K562 (cell line): ENCODE measurements around the gene SPINT2. TPM values are rescaled to one million over a fixed set of nuclear protein-coding genes. Genes with fewer than 3 reads are reported as not detected.
A peak's percentile ranks its signal among the peaks of the same experiment; 100 is the strongest.

ENCODE experiments used
- ATAC-seq: fragments of 200-7000 bp; cut with Tn5 transposase; 3 replicates; pipeline ENCODE4 v1.9.1; 2020; ENCODE audit warnings: moderate library complexity
- BruUV-seq: library from RNA; stranded (reverse); fragments of 400-500 nt; replicated peaks from 2 replicates; lab custom pipeline; 2021; lab: Mats Ljungman, UMichigan
- CTCF ChIA-PET: fragments of 300-600 bp; formaldehyde crosslinking; extraction: SDS; loops from one replicate; lab custom pipeline; 2021; ENCODE audit warnings: low intra/inter-chr PET ratio; lab: Yijun Ruan, JAX
- POLR2A ChIA-PET: fragments of 300-600, 350-650 bp; sonication (Branson Sonifier 250); formaldehyde crosslinking; extraction: SDS; loops from one replicate; lab custom pipeline; 2021; ENCODE audit warnings: antibody characterized with exemption, inconsistent platforms; lab: Yijun Ruan, JAX
- DNase-seq, 4 experiments: peaks; one replicate each; pipeline versions ENCODE4 v3.0.0 to v3.0.0-alpha.2; 2011 to 2018; ENCODE audit warnings: low spot score in 3 of 4, mixed read lengths in 3 of 4; ENCODE audit errors: extremely low read depth in 1 of 4
- FAIRE-seq: peaks from 2 replicates; lab custom pipeline; 2011; peaks lifted over from hg19 to GRCh38; lab: Jason Lieb, UNC
- H2AFZ ChIP-seq: 2 replicates; pipeline ENCODE4 v1.6.0; 2011; ENCODE audit warnings: low read depth, low read length, control low read depth, inconsistent platforms
- H3K27ac ChIP-seq: fragments of 200-600 bp; 3 replicates; pipeline ENCODE4 v1.8.0; 2011; ENCODE audit warnings: low read depth, mild to moderate bottlenecking, control low read depth, inconsistent platforms, low read length, moderate library complexity, mixed read lengths; ENCODE audit errors: extremely low read depth
- H3K27me3 ChIP-seq, 2 experiments: fragments of 300-600 bp in 1 of 2; 2 replicates in 1 of 2; 3 replicates in 1 of 2; pipeline versions ENCODE4 v1.6.0 to v1.8.0; 2011; ENCODE audit warnings: inconsistent platforms in 2 of 2, low read length in 2 of 2, mild to moderate bottlenecking in 1 of 2, mixed read lengths in 1 of 2, moderate library complexity in 1 of 2; ENCODE audit not compliant: control insufficient read depth in 2 of 2, insufficient read depth in 2 of 2
- H3K36me3 ChIP-seq: fragments of 300-600 bp; 3 replicates; pipeline ENCODE4 v1.8.0; 2011; ENCODE audit warnings: mild to moderate bottlenecking, low read length, inconsistent platforms; ENCODE audit not compliant: control insufficient read depth, insufficient read depth
- H3K4me1 ChIP-seq, 2 experiments: fragments of 200-600 bp in 1 of 2; replicated peaks in 1 of 2; 2 replicates in 1 of 2; 3 replicates in 1 of 2; pipeline versions ENCODE4 v1.5.1 to v1.8.0; 2011; ENCODE audit warnings: inconsistent platforms in 2 of 2, low read length in 2 of 2, mild to moderate bottlenecking in 1 of 2, mixed read lengths in 1 of 2, moderate library complexity in 1 of 2; ENCODE audit not compliant: control insufficient read depth in 2 of 2, insufficient read depth in 2 of 2
- H3K4me2 ChIP-seq: 2 replicates; pipeline ENCODE4 v1.6.1; 2011; ENCODE audit warnings: low read length, control low read depth, inconsistent platforms, mixed read lengths; ENCODE audit not compliant: insufficient read depth
- H3K4me3 ChIP-seq: fragments of 200-600 bp; sonication (generic), shearing (Covaris generic); 2 replicates; pipeline ENCODE4 v1.5.1; 2016; ENCODE audit warnings: control low read depth, inconsistent platforms
- H3K79me2 ChIP-seq: fragments of 200-600 bp; 3 replicates; pipeline ENCODE4 v1.8.0; 2011; ENCODE audit warnings: low read length, inconsistent platforms; ENCODE audit not compliant: control insufficient read depth, insufficient read depth
- H3K9ac ChIP-seq, 2 experiments: 2 replicates each; pipeline versions ENCODE4 v1.6.0 to v1.6.1; 2011; ENCODE audit warnings: low read depth in 2 of 2, low read length in 2 of 2, control low read depth in 1 of 2, inconsistent platforms in 1 of 2, mild to moderate bottlenecking in 1 of 2, mixed read lengths in 1 of 2; ENCODE audit not compliant: insufficient read depth in 1 of 2
- H3K9me1 ChIP-seq: one replicate; pipeline ENCODE4 v1.6.0; 2011; ENCODE audit warnings: inconsistent platforms, mild to moderate bottlenecking, low read length, moderate library complexity; ENCODE audit not compliant: control insufficient read depth, insufficient read depth
- H3K9me3 ChIP-seq: replicated peaks from 2 replicates; pipeline ENCODE4 v1.5.1; 2011; ENCODE audit warnings: low read depth, low read length, inconsistent platforms; ENCODE audit not compliant: control insufficient read depth, insufficient read depth
- H4K20me1 ChIP-seq: replicated peaks from 2 replicates; pipeline ENCODE4 v1.6.1; 2011; ENCODE audit warnings: low read length, inconsistent platforms, mixed read lengths; ENCODE audit not compliant: control insufficient read depth, insufficient read depth
- CC2D1A ChIP-seq: fragments of 450-650 bp; IDR thresholded peaks from 2 replicates; pipeline ENCODE4 v1.6.1; 2017; ENCODE audit warnings: mild to moderate bottlenecking
- GMEB1 ChIP-seq: fragments of 250-450 bp; sonication (Bioruptor Pico); IDR thresholded peaks from 2 replicates; pipeline ENCODE4 v1.4.0; 2020; ENCODE audit warnings: mild to moderate bottlenecking
- HDAC2 ChIP-seq: fragments of 450-650 bp; IDR thresholded peaks from 2 replicates; pipeline ENCODE4 v1.6.1; 2016; ENCODE audit warnings: mild to moderate bottlenecking
- KHSRP ChIP-seq: fragments of 450-650 bp; IDR thresholded peaks from 2 replicates; pipeline ENCODE4 v1.6.1; 2017
- KLF6 ChIP-seq: fragments of 250-450 bp; sonication (Bioruptor Pico); IDR thresholded peaks from 2 replicates; pipeline ENCODE4 v1.4.0; 2020; ENCODE audit warnings: mild to moderate bottlenecking, moderate library complexity, borderline replicate concordance
- MEF2A ChIP-seq: IDR thresholded peaks from 2 replicates; pipeline ENCODE4 v1.6.1; 2011; ENCODE audit warnings: low read depth, mild to moderate bottlenecking, low read length, moderate library complexity; ENCODE audit not compliant: control insufficient read depth
- NFIX ChIP-seq: fragments of 250-450 bp; sonication (Bioruptor Pico); IDR thresholded peaks from 2 replicates; pipeline ENCODE4 v1.4.0; 2020; ENCODE audit warnings: low read depth, mild to moderate bottlenecking, moderate library complexity
- PHF20 ChIP-seq: fragments of 450-650 bp; IDR thresholded peaks from 2 replicates; pipeline ENCODE4 v1.6.1; 2018; ENCODE audit not compliant: partially characterized antibody
- RB1 ChIP-seq: fragments of 450-650 bp; IDR thresholded peaks from 2 replicates; pipeline ENCODE4 v1.6.1; 2017; ENCODE audit warnings: low read depth, mild to moderate bottlenecking
- RBM15 ChIP-seq: fragments of 200-400 bp; formaldehyde crosslinking; IDR thresholded peaks from 2 replicates; pipeline ENCODE4 v1.6.1; 2018; ENCODE audit warnings: mild to moderate bottlenecking, low read length, moderate library complexity; ENCODE audit not compliant: insufficient read depth
- RBM22 ChIP-seq: fragments of 200-400 bp; formaldehyde crosslinking; IDR thresholded peaks from 2 replicates; pipeline ENCODE4 v1.6.1; 2018; ENCODE audit warnings: low read length, low read depth; ENCODE audit not compliant: poor library complexity, severe bottlenecking
- SMARCA4 ChIP-seq: fragments of 450-650 bp; IDR thresholded peaks from 2 replicates; pipeline ENCODE4 v1.6.1; 2016
- VEZF1 ChIP-seq: fragments of 200-800 bp; sonication (Bioruptor generic); IDR thresholded peaks from 2 replicates; pipeline ENCODE4 v1.6.1; 2017; ENCODE audit warnings: missing genetic modification characterization, missing compliant biosample characterization
- XRCC4 ChIP-seq: IDR thresholded peaks from one replicate; pipeline ENCODE4 v1.6.1; 2011; ENCODE audit not compliant: insufficient read depth, insufficient read length; ENCODE audit errors: extremely low read depth
- ZBTB2 ChIP-seq: fragments of 450-650 bp; IDR thresholded peaks from 2 replicates; pipeline ENCODE4 v1.6.1; 2016; ENCODE audit warnings: antibody characterized with exemption
- ZBTB26 ChIP-seq: fragments of 450-650 bp; formaldehyde crosslinking; IDR thresholded peaks from 2 replicates; pipeline ENCODE4 v1.4.0; 2022; ENCODE audit warnings: missing genetic modification characterization
- ZFPM2 ChIP-seq: fragments of 250-450 bp; sonication (Bioruptor Pico); IDR thresholded peaks from 2 replicates; pipeline ENCODE4 v1.5.1; 2022; ENCODE audit warnings: mild to moderate bottlenecking
- ZNF589 ChIP-seq: fragments of 200-800 bp; sonication (Bioruptor generic); IDR thresholded peaks from 2 replicates; pipeline ENCODE4 v1.6.1; 2016; ENCODE audit warnings: low read depth, missing genetic modification characterization, missing compliant biosample characterization
- ZNF830 ChIP-seq: fragments of 250-450 bp; sonication (Bioruptor Pico); IDR thresholded peaks from 2 replicates; pipeline ENCODE4 v1.5.0; 2021; ENCODE audit warnings: mild to moderate bottlenecking
- ZSCAN32 ChIP-seq: fragments of 450-650 bp; formaldehyde crosslinking; IDR thresholded peaks from 2 replicates; pipeline ENCODE4 v1.4.0; 2020; ENCODE audit warnings: mild to moderate bottlenecking, moderate library complexity
- WGBS: fragments of 100-300 bp; shearing (Covaris generic); methylation state at CpG from one replicate; pipeline ENCODE4 v1.1.6; 2016; ENCODE audit warnings: low coverage, mixed read lengths; ENCODE audit not compliant: insufficient coverage; ENCODE audit errors: missing lambda C conversion rate; 5-methylcytosine and 5-hydroxymethylcytosine counted together
- in situ Hi-C: fragments of 300-500 bp; cut with MboI; formaldehyde crosslinking; loops from 4 replicates; pipeline ENCODE4 v1.15.0; 2018; ENCODE audit warnings: inconsistent platforms, mixed read lengths
- intact Hi-C: fragments of 100-400 bp; cut with micrococcal nuclease; formaldehyde crosslinking; loops from 2 replicates; pipeline ENCODE4 v1.14.2; 2022
- polyA plus RNA-seq, 8 experiments: library from polyadenylated mRNA; depleted of rRNA in 4 of 8; stranded (reverse) in 5 of 8; unstranded in 3 of 8; fragments of >200 nt; fragmentation: Nextera tagmentation in 2 of 8; fragmentation: Illumina TruSeq in 1 of 8; extraction: Ambion mirVana in 2 of 8; extraction: Trizol in 1 of 8; gene quantifications; 2 replicates each; pipeline versions ENCODE4 v1.2.1 to v1.2.3, GENCODE V29; 2011 to 2014; ENCODE audit warnings: inconsistent platforms in 1 of 8, missing spikeins in 1 of 8
- total RNA-seq, 7 experiments: library from RNA; depleted of rRNA in 6 of 7; stranded (reverse); fragments of >200 nt in 6 of 7; fragmentation: Illumina TruSeq in 2 of 7; extraction: Trizol in 2 of 7; gene quantifications; 2 replicates each; pipeline versions ENCODE4 v1.2.1 to v1.2.3, GENCODE V29; 2011 to 2021; ENCODE audit warnings: low replicate concordance in 1 of 7

Gene SPINT2
- total and polyA plus RNA-seq, 9 of the 15 experiments (the other 6 are each of a cell fraction or from before 2014, with no cell fraction given) = 0.65 to 4.5 (median 3.4) TPM

GRCh38 chr19:38290631-38291147 is 26.3 kb downstream of the SPINT2 start:
- no TSS peak for BruUV-seq
- Histone ChIP-seq H4K20me1 (no peaks in the 10 kb centered on the region), H2AFZ (no peak overlapping the region), H3K36me3 (no peaks in the 10 kb centered on the region), H3K9me1 (no peaks in the 10 kb centered on the region), H3K4me1 (peaks cover 0 to 30% of the 10 kb centered on the region in 2 experiments; a peak in 2 of 5 replicates), H3K79me2 (no peaks in the 10 kb centered on the region), H3K9ac (peak overlapping the region in 1 of 2 experiments; percentile 60; a peak in 2 of 4 replicates), H3K27ac (no peak overlapping the region), H3K4me2 (no peak overlapping the region), H3K4me3 (no peak overlapping the region), H3K27me3 (no peaks in the 10 kb centered on the region), H3K9me3 (no peaks in the 10 kb centered on the region)
- TF ChIP-seq XRCC4 = no peak
- no peak for TF ChIP-seq MEF2A
- no peak for TF ChIP-seq RBM15
- no peak for TF ChIP-seq PHF20
- TF ChIP-seq RBM22 = no peak
- no peak for TF ChIP-seq NFIX (CRISPR knock-in tag)
- TF ChIP-seq HDAC2 = no peak
- TF ChIP-seq GMEB1 (CRISPR knock-in tag) = no peak
- no peak for TF ChIP-seq ZNF589 (CRISPR knock-in tag)
- TF ChIP-seq VEZF1 = no peak
- no peak for TF ChIP-seq ZBTB2
- no peak for TF ChIP-seq ZBTB26 (CRISPR knock-in tag)
- TF ChIP-seq KHSRP = no peak
- no peak for TF ChIP-seq CC2D1A
- TF ChIP-seq ZFPM2 (CRISPR knock-in tag) = no peak
- TF ChIP-seq ZNF830 (CRISPR knock-in tag) = no peak
- TF ChIP-seq KLF6 = no peak
- TF ChIP-seq SMARCA4 = no peak
- TF ChIP-seq ZSCAN32 (CRISPR knock-in tag) = no peak
- no peak for TF ChIP-seq RB1
- DNase-seq (no peak), FAIRE-seq (no peak), ATAC-seq (no peak)
- intact Hi-C loops = no loop called here
- CTCF ChIA-PET = no interaction called here
- WGBS = 65% methylated on average over 10 of the region's 13 CpGs
- in situ Hi-C loops = no loop called here
- POLR2A ChIA-PET = interaction anchor here (0.6 to 1.8 kb wide), 5 partner anchors 8 to 56 kb away, joined by 3 to 6 read pairs (median 3); no protein-coding TSS in a partner anchor
